Gastrocnemius medialis (tissue), 4 donors: ENCODE results near the gene SESN3. TPM values are rescaled to one million over a fixed set of nuclear protein-coding genes. Genes with fewer than 3 reads are reported as not detected.
"Not testable (repeated sequence)": the region's sequence is repeated elsewhere in the genome, so short reads cannot be mapped to it uniquely, and the experiment has no call there.

Experiments used
- ATAC-seq, 2 donors: fragments of 150-250 bp; one replicate each; pipeline ENCODE4 v1.9.1; 2016
- DNase-seq, 2 donors: peaks; one replicate each; pipeline ENCODE4 v3.0.0-alpha.2; 2019
- H3K27ac ChIP-seq, 4 donors: fragments of 200-600 bp; sonication (generic); 1 replicate in 1 of 4; 2 replicates in 3 of 4; pipeline ENCODE4 v1.5.1; 2016 to 2018; ENCODE audit warnings: mild to moderate bottlenecking in 2 of 4, moderate library complexity in 1 of 4
- H3K27me3 ChIP-seq, 3 donors: fragments of 200-600 bp; sonication (generic) in 2 of 3; 1 replicate in 1 of 3; 2 replicates in 2 of 3; pipeline versions ENCODE4 v1.5.1 to v1.6.0; 2016 to 2019; ENCODE audit warnings: mild to moderate bottlenecking in 1 of 3, moderate library complexity in 1 of 3
- H3K36me3 ChIP-seq, 2 donors: fragments of 200-600 bp; sonication (generic) in 1 of 2; one replicate each; pipeline ENCODE4 v1.5.1; 2017 to 2018
- H3K4me1 ChIP-seq, 2 donors: fragments of 200-600 bp; sonication (generic) in 1 of 2; one replicate each; pipeline ENCODE4 v1.5.1; 2016 to 2017; ENCODE audit warnings: mild to moderate bottlenecking in 2 of 2
- H3K4me3 ChIP-seq, 4 donors: fragments of 200-600 bp; sonication (generic) in 3 of 4; 1 replicate in 1 of 4; 2 replicates in 3 of 4; pipeline ENCODE4 v1.5.1; 2016 to 2019; ENCODE audit warnings: mild to moderate bottlenecking in 2 of 4
- H3K9me3 ChIP-seq, 3 donors: fragments of 200-600 bp; sonication (generic) in 2 of 3; 1 replicate in 1 of 3; 2 replicates in 2 of 3; pipeline ENCODE4 v1.5.1; 2016 to 2019
- CTCF ChIP-seq, 5 experiments: fragments of 450-650 bp in 3 of 5; fragments of 200-600 bp in 2 of 5; sonication (generic) in 2 of 5; IDR thresholded peaks in 4 of 5; conservative IDR thresholded peaks in 1 of 5; 1 replicate in 4 of 5; 2 replicates in 1 of 5; pipeline ENCODE4 v1.5.1; 2016 to 2019; ENCODE audit warnings: antibody characterized with exemption in 5 of 5, mild to moderate bottlenecking in 3 of 5, moderate library complexity in 3 of 5
- POLR2A ChIP-seq, 2 donors: fragments of 450-650 bp; IDR thresholded peaks; one replicate each; pipeline ENCODE4 v1.6.1; 2017; ENCODE audit warnings: antibody characterized with exemption in 2 of 2, mild to moderate bottlenecking in 2 of 2, moderate library complexity in 2 of 2
- in situ Hi-C, 4 donors: fragments of 200-750 bp; cut with MboI; loops; one replicate each; pipeline versions ENCODE4 v1.15.0 to v1.8.0; 2017; ENCODE audit warnings: low sequenced_read_pairs in 4 of 4
- intact Hi-C: fragments of 100-400 bp; cut with DNase I; formaldehyde crosslinking; loops from one replicate; pipeline ENCODE4 v1.15.1; 2023; ENCODE audit warnings: low total_unique reads
- total RNA-seq, 4 donors: library from RNA; depleted of rRNA; stranded (reverse); fragments of >200 nt; gene quantifications; one replicate each; pipeline versions ENCODE4 v1.1.0 to v1.2.3, GENCODE V29; 2016

SESN3 gene
- total RNA-seq, 4 donors from 2014 or later, result 6.0 to 10.8 (median 7.8) TPM

DNA sequence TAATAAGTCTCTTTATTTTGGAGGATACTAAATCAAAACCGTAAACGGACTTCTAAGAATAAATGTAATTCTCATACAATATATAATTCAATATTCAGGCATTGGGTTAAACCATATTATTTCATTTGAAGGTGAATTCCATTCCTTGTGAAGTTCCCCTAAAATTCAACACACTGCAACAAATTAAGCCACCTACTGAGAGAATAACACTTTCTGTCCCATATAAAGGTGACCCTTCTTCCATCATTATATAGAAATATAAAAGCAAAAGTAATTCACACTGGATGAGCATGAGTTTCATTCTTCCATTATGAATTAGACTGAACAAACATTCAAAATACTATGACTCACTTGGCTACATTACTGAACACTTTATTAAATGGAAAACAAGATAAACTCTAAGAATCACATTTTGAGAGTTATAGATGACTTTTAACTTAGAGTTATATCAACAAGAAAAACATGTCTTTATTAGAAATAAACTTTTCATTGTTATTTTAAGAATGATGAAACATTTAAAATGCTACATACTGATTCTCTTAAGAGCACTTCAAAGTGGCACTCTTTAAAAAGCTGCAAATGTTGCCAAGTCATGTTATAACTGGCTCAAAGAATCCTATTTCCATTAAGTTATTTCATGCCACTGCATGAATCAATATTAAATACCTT, 2.8 kb downstream of the SESN3 start:
- in situ Hi-C loops (loop anchor here in 1 of 4 donors (25.0 kb wide), 1 partner anchor 166 kb away; the partner anchor contains the start of gene SRSF8), intact Hi-C loops (no loop called here)
- TF ChIP-seq CTCF (IDR thresholded peaks at IDR 0.05 in 4 of 5, conservative IDR thresholded peaks at IDR 0.05 in 1 of 5) (no peak), POLR2A (IDR thresholded peaks at IDR 0.05) (no peak)
- Histone ChIP-seq H3K4me1 (peaks cover 22 to 25% of the 10 kb centered on the region in 2 donors), H3K27ac (no peak overlapping the region), H3K36me3 (no peaks in the 10 kb centered on the region), H3K27me3 (no peaks in the 10 kb centered on the region), H3K4me3 (peak overlapping the region in 1 of 4 donors; percentile 2), H3K9me3 (no peaks in the 10 kb centered on the region)
- ATAC-seq (no peak), DNase-seq (no peak)

GRCh38 chr11:95227060-95227459, 3.9 kb downstream of the SESN3 start:
- H3K9me3 ChIP-seq, ATAC-seq, H3K36me3 ChIP-seq, H3K4me3 ChIP-seq, DNase-seq, H3K27me3 ChIP-seq, intact Hi-C loops, H3K27ac ChIP-seq: not testable (repeated sequence)
- peaks cover 14 to 16% of the 10 kb centered on the region in 2 donors for H3K4me1 ChIP-seq
- in situ Hi-C loops, result loop anchor here in 1 of 4 donors (25.0 kb wide), 1 partner anchor 165 kb away; the partner anchor contains the start of gene SRSF8

- TF ChIP-seq POLR2A (IDR thresholded peaks at IDR 0.05) (no peak), CTCF (IDR thresholded peaks at IDR 0.05 in 4 of 5, conservative IDR thresholded peaks at IDR 0.05 in 1 of 5) (no peak)
- Histone ChIP-seq H3K4me1 (no peaks in the 10 kb centered on the region), H3K27ac (no peak overlapping the region), H3K4me3 (no peak overlapping the region), H3K36me3 (no peaks in the 10 kb centered on the region), H3K9me3 (no peaks in the 10 kb centered on the region), H3K27me3 (no peaks in the 10 kb centered on the region)
- ATAC-seq, result no peak
- DNase-seq, result no peak
- intact Hi-C loops, result no loop called here
- in situ Hi-C loops, result no loop called here
These were observed 8.2 kb downstream of the SESN3 start for GRCh38 chr11:95222817-95223216.

- no peaks in the 10 kb centered on the region for H3K4me1 ChIP-seq
- TF ChIP-seq CTCF (IDR thresholded peaks at IDR 0.05 in 4 of 5, conservative IDR thresholded peaks at IDR 0.05 in 1 of 5), result no peak
- TF ChIP-seq POLR2A (IDR thresholded peaks at IDR 0.05), result no peak
- H3K9me3 ChIP-seq, result no peaks in the 10 kb centered on the region
- H3K36me3 ChIP-seq, result no peaks in the 10 kb centered on the region
- DNase-seq, result no peak
- no peak for ATAC-seq
- H3K27me3 ChIP-seq, result no peaks in the 10 kb centered on the region
- intact Hi-C loops, result no loop called here
- H3K4me3 ChIP-seq, result no peak overlapping the region
- in situ Hi-C loops, result no loop called here
- no peak overlapping the region for H3K27ac ChIP-seq
These were observed 11.4 kb downstream of the SESN3 start for GRCh38 chr11:95219599-95219998.

- Histone ChIP-seq H3K27ac (no peak overlapping the region), H3K27me3 (no peaks in the 10 kb centered on the region), H3K36me3 (no peaks in the 10 kb centered on the region), H3K4me3 (no peak overlapping the region), H3K9me3 (no peaks in the 10 kb centered on the region), H3K4me1 (no peaks in the 10 kb centered on the region)
- DNase-seq (no peak), ATAC-seq (no peak)
- TF ChIP-seq POLR2A (IDR thresholded peaks at IDR 0.05) (no peak), CTCF (IDR thresholded peaks at IDR 0.05 in 4 of 5, conservative IDR thresholded peaks at IDR 0.05 in 1 of 5) (no peak)
- in situ Hi-C loops, result no loop called here
- intact Hi-C loops, result no loop called here
These were observed 12.9 kb downstream of the SESN3 start for GRCh38 chr11:95218149-95218548.
